Liver (tissue), 9 donors: ENCODE measurements around the gene SERPINB10. TPM values are rescaled to one million over a fixed set of nuclear protein-coding genes. Genes with fewer than 3 reads are reported as not detected.
A peak's percentile ranks its signal among the peaks of the same experiment; 100 is the strongest.

ENCODE experiments used
- DNase-seq: peaks from one replicate; pipeline ENCODE4 v3.0.0-alpha.2; 2017; ENCODE audit warnings: low spot score
- H3K27ac ChIP-seq, 2 donors: one replicate each; pipeline ENCODE4 v1.7.0; 2013; ENCODE audit warnings: inconsistent platforms in 2 of 2, low read length in 2 of 2, control low read depth in 1 of 2, low read depth in 1 of 2, mild to moderate bottlenecking in 1 of 2
- H3K27me3 ChIP-seq, 4 donors: one replicate each; pipeline versions ENCODE4 v1.6.1 to v1.7.0; 2013; ENCODE audit warnings: low read length in 3 of 4, inconsistent platforms in 1 of 4, mild to moderate bottlenecking in 1 of 4, moderate library complexity in 1 of 4; ENCODE audit not compliant: control insufficient read depth in 4 of 4, insufficient read depth in 4 of 4
- H3K36me3 ChIP-seq, 4 donors: one replicate each; pipeline versions ENCODE4 v1.6.1 to v1.7.0; 2013; ENCODE audit warnings: low read length in 3 of 4, mild to moderate bottlenecking in 3 of 4, low read depth in 1 of 4, moderate library complexity in 1 of 4; ENCODE audit not compliant: control insufficient read depth in 4 of 4, insufficient read depth in 3 of 4
- H3K4me1 ChIP-seq, 4 donors: one replicate each; pipeline versions ENCODE4 v1.6.1 to v1.7.0; 2013; ENCODE audit warnings: low read length in 3 of 4, mild to moderate bottlenecking in 3 of 4, moderate library complexity in 1 of 4; ENCODE audit not compliant: control insufficient read depth in 4 of 4, insufficient read depth in 4 of 4
- H3K4me3 ChIP-seq, 3 donors: one replicate each; pipeline versions ENCODE4 v1.6.1 to v1.7.0; 2013; ENCODE audit warnings: low read length in 3 of 3, control low read depth in 1 of 3, low read depth in 1 of 3, mild to moderate bottlenecking in 1 of 3
- H3K9ac ChIP-seq, 2 donors: one replicate each; pipeline ENCODE4 v1.7.0; 2013; ENCODE audit warnings: low read length in 2 of 2, mild to moderate bottlenecking in 2 of 2, moderate library complexity in 2 of 2, control low read depth in 1 of 2, low read depth in 1 of 2
- H3K9me3 ChIP-seq, 4 donors: one replicate each; pipeline versions ENCODE4 v1.6.1 to v1.7.0; 2013; ENCODE audit warnings: low read length in 3 of 4; ENCODE audit not compliant: control insufficient read depth in 4 of 4
- ATF3 ChIP-seq: IDR thresholded peaks from 2 replicates; pipeline ENCODE4 v1.6.1; 2016; ENCODE audit warnings: antibody characterized with exemption
- CTCF ChIP-seq: fragments of 150-350 bp; IDR thresholded peaks from 2 replicates; pipeline ENCODE4 v1.5.1; 2017; ENCODE audit warnings: improper control_type of control experiment, low read depth, low read length; ENCODE audit not compliant: missing input control
- EGR1 ChIP-seq, 2 donors: IDR thresholded peaks; 2 replicates each; pipeline ENCODE4 v1.6.1; 2016 to 2018; ENCODE audit warnings: antibody characterized with exemption in 2 of 2, low read depth in 2 of 2
- FOXA1 ChIP-seq: IDR thresholded peaks from 2 replicates; pipeline ENCODE4 v1.6.1; 2016; ENCODE audit warnings: antibody characterized with exemption
- FOXA2 ChIP-seq: IDR thresholded peaks from 2 replicates; pipeline ENCODE4 v1.6.1; 2016; ENCODE audit warnings: antibody characterized with exemption
- GABPA ChIP-seq, 2 donors: IDR thresholded peaks in 1 of 2; conservative IDR thresholded peaks in 1 of 2; 2 replicates each; pipeline ENCODE4 v1.6.1; 2016; ENCODE audit warnings: antibody characterized with exemption in 2 of 2, mild to moderate bottlenecking in 1 of 2, moderate library complexity in 1 of 2
- HNF4A ChIP-seq, 2 donors: conservative IDR thresholded peaks; 2 replicates each; pipeline ENCODE4 v1.6.1; 2016; ENCODE audit warnings: antibody characterized with exemption in 2 of 2, mild to moderate bottlenecking in 2 of 2
- HNF4G ChIP-seq: IDR thresholded peaks from 2 replicates; pipeline ENCODE4 v1.6.1; 2016; ENCODE audit warnings: antibody characterized with exemption
- JUND ChIP-seq, 2 donors: IDR thresholded peaks; 2 replicates each; pipeline ENCODE4 v1.6.1; 2016; ENCODE audit warnings: antibody characterized with exemption in 2 of 2
- MAX ChIP-seq: IDR thresholded peaks from 2 replicates; pipeline ENCODE4 v1.6.1; 2016; ENCODE audit warnings: antibody characterized with exemption
- NR2F2 ChIP-seq: IDR thresholded peaks from 2 replicates; pipeline ENCODE4 v1.6.1; 2016; ENCODE audit warnings: antibody characterized with exemption
- RAD21 ChIP-seq, 2 donors: IDR thresholded peaks; 2 replicates each; pipeline ENCODE4 v1.6.1; 2016; ENCODE audit warnings: antibody characterized with exemption in 2 of 2, mild to moderate bottlenecking in 2 of 2
- REST ChIP-seq: IDR thresholded peaks from 2 replicates; pipeline ENCODE4 v1.6.1; 2016; ENCODE audit warnings: antibody characterized with exemption, mild to moderate bottlenecking
- RXRA ChIP-seq, 2 donors: IDR thresholded peaks; 2 replicates each; pipeline ENCODE4 v1.6.1; 2017 to 2018; ENCODE audit warnings: antibody characterized with exemption in 2 of 2, mild to moderate bottlenecking in 1 of 2
- SP1 ChIP-seq: IDR thresholded peaks from 2 replicates; pipeline ENCODE4 v1.6.1; 2018; ENCODE audit warnings: antibody characterized with exemption, mild to moderate bottlenecking
- TAF1 ChIP-seq: conservative IDR thresholded peaks from 2 replicates; pipeline ENCODE4 v1.6.1; 2016; ENCODE audit warnings: antibody characterized with exemption, mild to moderate bottlenecking
- YY1 ChIP-seq: IDR thresholded peaks from 2 replicates; pipeline ENCODE4 v1.6.1; 2016; ENCODE audit warnings: antibody characterized with exemption, mild to moderate bottlenecking
- ZBTB33 ChIP-seq: IDR thresholded peaks from 2 replicates; pipeline ENCODE4 v1.6.1; 2016; ENCODE audit warnings: antibody characterized with exemption
- WGBS: extraction: QIAGEN DNeasy Blood & Tissue Kit; methylation state at CpG from one replicate; pipeline ENCODE4 v1.1.7; 2013; 5-methylcytosine and 5-hydroxymethylcytosine counted together
- polyA plus RNA-seq, 2 donors: library from polyadenylated mRNA; stranded (reverse) in 1 of 2; unstranded in 1 of 2; fragments of 200-250 nt in 1 of 2; fragments of >200 nt in 1 of 2; fragmentation: Nextera tagmentation in 1 of 2; extraction: Ambion mirVana in 1 of 2; gene quantifications; one replicate each; pipeline versions ENCODE4 v1.2.1 to v1.2.3, GENCODE V29; 2013 to 2015
- total RNA-seq, 2 donors: library from RNA; depleted of rRNA; stranded (reverse); fragments of >200 nt; gene quantifications; one replicate each; pipeline ENCODE4 v1.2.3, GENCODE V29; 2014
- donor health status: healthy.
- donor health status: healthy.
- donor health status: healthy.
- donor health status: healthy.
- donor health status: healthy.

SERPINB10 gene
- total and polyA plus RNA-seq, 4 donors: 4.6 TPM; not detected in 3

- TF ChIP-seq CTCF (peak; percentile 39), GABPA (IDR thresholded peaks at IDR 0.05 in 1 of 2, conservative IDR thresholded peaks at IDR 0.05 in 1 of 2) (peak; percentile 25 to 38), RAD21 (IDR thresholded peaks at IDR 0.05) (peak; percentile 71 to 73), SP1 (peak; percentile 79), MAX (peak; percentile 35), HNF4A (conservative IDR thresholded peaks at IDR 0.05) (peak; percentile 97 to 98), NR2F2 (peak; percentile 49), REST (peak; percentile 56), YY1 (peak; percentile 19), TAF1 (no peak), ZBTB33 (peak; percentile 13), JUND (IDR thresholded peaks at IDR 0.05) (peak; percentile 65 to 89), FOXA2 (peak; percentile 50), ATF3 (peak; percentile 67), RXRA (IDR thresholded peaks at IDR 0.05) (peak; percentile 88 to 94), HNF4G (peak; percentile 96), EGR1 (IDR thresholded peaks at IDR 0.05; ENCODE audit: low read depth in 2 of 2) (no peak), FOXA1 (no peak)
- DNase-seq: no peak
- H3K27ac ChIP-seq: peak overlapping the region; percentile 37 to 51
Measured at GRCh38 chr18:63974991-63975390, 67.2 kb downstream of the SERPINB10 start.

More at GRCh38 chr18:63974991-63975390, 67.2 kb downstream of the SERPINB10 start:
- no peaks in the 10 kb centered on the region for H3K27me3 ChIP-seq
- H3K4me3 ChIP-seq: no peak overlapping the region
- H3K9ac ChIP-seq: no peak overlapping the region
- 30% methylated on average over 2 of the region's 2 CpGs for WGBS
- H3K9me3 ChIP-seq: no peaks in the 10 kb centered on the region
- no peaks in the 10 kb centered on the region for H3K36me3 ChIP-seq
- H3K4me1 ChIP-seq: peaks cover 2 to 27% (median 17%) of the 10 kb centered on the region in 4 donors
